ENCODE measurements around the gene STK32C.
A peak's percentile ranks its signal among the peaks of the same experiment; 100 is the strongest.
"Not testable (repeated sequence)": the region's sequence is repeated elsewhere in the genome, so short reads cannot be mapped to it uniquely, and the experiment has no call there.

The STK32C gene

GRCh38 chr10:132352462-132353308, 44.9 kb upstream of the STK32C start:
- peak; percentile 69 for DNase-seq (ENCODE audit: low read depth)
- peak; percentile 77 for TF ChIP-seq CTCF (IDR thresholded peaks at IDR 0.05; ENCODE audit: low read length, missing control alignments)
- not testable (repeated sequence) for H3K4me3 ChIP-seq (replicated peaks; ENCODE audit: low read depth, low read length)

GRCh38 chr10:132351611-132352010, 43.9 kb upstream of the STK32C start:
- no peak overlapping the region for H3K4me3 ChIP-seq (replicated peaks; ENCODE audit: low read depth, low read length)
- no peak for TF ChIP-seq CTCF (IDR thresholded peaks at IDR 0.05; ENCODE audit: low read length, missing control alignments)
- no peak for DNase-seq (ENCODE audit: low read depth)

- DNase-seq (ENCODE audit: low read depth), result no peak
- no peak for TF ChIP-seq CTCF (IDR thresholded peaks at IDR 0.05; ENCODE audit: low read length, missing control alignments)
- no peak overlapping the region for H3K4me3 ChIP-seq (replicated peaks; ENCODE audit: low read depth, low read length)
Observed at GRCh38 chr10:132350946-132351345, 43.2 kb upstream of the STK32C start.

- no peak for DNase-seq (ENCODE audit: low read depth)
- H3K4me3 ChIP-seq (replicated peaks; ENCODE audit: low read depth, low read length), result no peak overlapping the region
Observed at GRCh38 chr10:132350391-132350790, 42.6 kb upstream of the STK32C start.

GRCh38 chr10:132349766-132350165, 42.0 kb upstream of the STK32C start:
- no peak for TF ChIP-seq CTCF (IDR thresholded peaks at IDR 0.05; ENCODE audit: low read length, missing control alignments)
- DNase-seq (ENCODE audit: low read depth), result no peak
- H3K4me3 ChIP-seq (replicated peaks; ENCODE audit: low read depth, low read length), result no peak overlapping the region

More at GRCh38 chr10:132350391-132350790, 42.6 kb upstream of the STK32C start:
- TF ChIP-seq CTCF (IDR thresholded peaks at IDR 0.05; ENCODE audit: low read length, missing control alignments), result no peak

GRCh38 chr10:132347931-132348267, 40.1 kb upstream of the STK32C start:
- no peak for DNase-seq (ENCODE audit: low read depth)
- no peak for TF ChIP-seq CTCF (IDR thresholded peaks at IDR 0.05; ENCODE audit: low read length, missing control alignments)
- no peak overlapping the region for H3K4me3 ChIP-seq (replicated peaks; ENCODE audit: low read depth, low read length)

All from fibroblast of pulmonary artery (primary cell).